ENCODE results near the gene MAD1L1.

The MAD1L1 gene

DNA sequence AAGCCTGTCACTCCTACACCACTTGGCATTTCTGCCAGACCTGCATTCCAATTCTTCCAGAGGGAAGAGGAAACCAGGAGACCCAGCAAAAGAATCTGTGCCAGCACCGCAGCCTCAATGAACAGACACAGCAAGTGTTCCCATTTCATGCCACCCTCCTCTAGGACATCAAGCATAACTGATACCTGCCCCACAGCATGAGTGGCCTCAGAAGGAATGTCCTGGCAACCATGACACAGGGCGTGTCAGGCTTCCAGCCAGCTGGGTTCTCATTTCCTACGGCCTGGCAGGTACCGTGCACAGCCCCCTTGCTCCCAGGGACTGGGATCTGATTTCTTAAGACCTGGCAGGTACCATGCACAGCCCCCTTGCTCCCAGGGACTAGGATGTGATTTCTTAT lies 7.8 kb downstream of the MAD1L1 start:
- Histone ChIP-seq H3K27ac (ENCODE audit: poor library complexity, severe bottlenecking) (peak overlapping the region; percentile 82), H3K4me1 (ENCODE audit: insufficient read depth, poor library complexity, severe bottlenecking) (peaks cover 14% of the 10 kb centered on the region), H3K36me3 (ENCODE audit: low read depth) (peaks cover 60% of the 10 kb centered on the region), H3K4me3 (ENCODE audit: severe bottlenecking) (no peak overlapping the region), H3K27me3 (ENCODE audit: insufficient read depth, poor library complexity, severe bottlenecking) (no peaks in the 10 kb centered on the region), H3K9me3 (ENCODE audit: severe bottlenecking) (no peaks in the 10 kb centered on the region)
- ATAC-seq (ENCODE audit: low read depth) = peak; percentile 73
- DNase-seq (ENCODE audit: low spot score) = peak; percentile 56
- TF ChIP-seq, protein P1, sequence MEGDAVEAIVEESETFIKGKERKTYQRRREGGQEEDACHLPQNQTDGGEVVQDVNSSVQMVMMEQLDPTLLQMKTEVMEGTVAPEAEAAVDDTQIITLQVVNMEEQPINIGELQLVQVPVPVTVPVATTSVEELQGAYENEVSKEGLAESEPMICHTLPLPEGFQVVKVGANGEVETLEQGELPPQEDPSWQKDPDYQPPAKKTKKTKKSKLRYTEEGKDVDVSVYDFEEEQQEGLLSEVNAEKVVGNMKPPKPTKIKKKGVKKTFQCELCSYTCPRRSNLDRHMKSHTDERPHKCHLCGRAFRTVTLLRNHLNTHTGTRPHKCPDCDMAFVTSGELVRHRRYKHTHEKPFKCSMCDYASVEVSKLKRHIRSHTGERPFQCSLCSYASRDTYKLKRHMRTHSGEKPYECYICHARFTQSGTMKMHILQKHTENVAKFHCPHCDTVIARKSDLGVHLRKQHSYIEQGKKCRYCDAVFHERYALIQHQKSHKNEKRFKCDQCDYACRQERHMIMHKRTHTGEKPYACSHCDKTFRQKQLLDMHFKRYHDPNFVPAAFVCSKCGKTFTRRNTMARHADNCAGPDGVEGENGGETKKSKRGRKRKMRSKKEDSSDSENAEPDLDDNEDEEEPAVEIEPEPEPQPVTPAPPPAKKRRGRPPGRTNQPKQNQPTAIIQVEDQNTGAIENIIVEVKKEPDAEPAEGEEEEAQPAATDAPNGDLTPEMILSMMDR (IDR thresholded peaks at IDR 0.05; ENCODE audit: poor library complexity, severe bottlenecking) = no peak

DNA sequence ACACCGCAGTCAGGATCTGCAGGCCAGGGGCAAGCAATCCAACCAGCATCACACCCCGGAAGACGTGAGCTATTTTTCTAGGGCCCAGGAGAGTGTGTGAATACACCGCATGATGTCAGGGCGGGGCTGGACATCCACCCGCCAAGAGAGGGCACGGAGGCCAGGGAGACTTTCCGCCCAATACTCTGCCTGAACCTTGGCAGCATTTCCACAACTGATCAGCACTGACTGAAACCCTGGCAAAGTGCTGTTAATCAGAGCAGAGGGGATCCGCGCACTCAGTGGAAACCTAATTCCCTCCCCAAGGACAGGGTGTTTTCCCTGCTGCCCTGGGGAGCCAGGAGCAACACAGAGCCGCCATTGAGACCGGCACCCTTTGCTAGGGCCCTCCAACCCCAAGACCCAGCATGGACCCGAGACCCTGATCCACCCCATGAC lies 8.2 kb downstream of the MAD1L1 start:
- DNase-seq (ENCODE audit: low spot score) = no peak
- peak overlapping the region; percentile 82 for H3K27ac ChIP-seq (ENCODE audit: poor library complexity, severe bottlenecking)
- no peaks in the 10 kb centered on the region for H3K9me3 ChIP-seq (ENCODE audit: severe bottlenecking)
- no peak overlapping the region for H3K4me3 ChIP-seq (ENCODE audit: severe bottlenecking)
- H3K27me3 ChIP-seq (ENCODE audit: insufficient read depth, poor library complexity, severe bottlenecking) = no peaks in the 10 kb centered on the region
- peaks cover 56% of the 10 kb centered on the region for H3K36me3 ChIP-seq (ENCODE audit: low read depth)
- TF ChIP-seq, protein P1 (IDR thresholded peaks at IDR 0.05; ENCODE audit: poor library complexity, severe bottlenecking) = no peak
- peaks cover 14% of the 10 kb centered on the region for H3K4me1 ChIP-seq (ENCODE audit: insufficient read depth, poor library complexity, severe bottlenecking)
- ATAC-seq (ENCODE audit: low read depth) = no peak

DNA sequence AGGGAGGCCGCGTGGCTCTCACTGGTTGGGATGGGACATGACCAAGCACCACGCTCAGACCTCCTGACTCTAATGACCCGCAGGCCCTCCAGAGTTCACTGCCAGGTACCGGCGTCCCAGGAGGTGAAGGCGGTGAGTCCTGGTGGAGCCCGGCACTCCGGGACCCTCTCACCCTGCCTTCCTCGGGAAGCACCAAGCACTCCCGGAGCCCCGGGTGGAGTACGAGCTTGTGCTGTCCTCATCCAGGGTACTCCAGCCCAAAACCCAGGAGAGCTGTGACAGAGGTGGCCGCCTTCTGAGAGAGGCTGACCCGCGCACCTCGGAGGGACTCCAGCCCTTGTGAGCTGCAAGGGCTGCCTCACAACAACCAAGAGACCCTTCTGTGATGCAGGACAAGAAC lies 9.4 kb downstream of the MAD1L1 start:
- Histone ChIP-seq H3K36me3 (ENCODE audit: low read depth) (peaks cover 52% of the 10 kb centered on the region), H3K27me3 (ENCODE audit: insufficient read depth, poor library complexity, severe bottlenecking) (no peaks in the 10 kb centered on the region), H3K27ac (ENCODE audit: poor library complexity, severe bottlenecking) (no peak overlapping the region), H3K4me3 (ENCODE audit: severe bottlenecking) (no peak overlapping the region), H3K9me3 (ENCODE audit: severe bottlenecking) (no peaks in the 10 kb centered on the region), H3K4me1 (ENCODE audit: insufficient read depth, poor library complexity, severe bottlenecking) (peaks cover 14% of the 10 kb centered on the region)
- ATAC-seq (ENCODE audit: low read depth) = no peak
- TF ChIP-seq, protein P1 (IDR thresholded peaks at IDR 0.05; ENCODE audit: poor library complexity, severe bottlenecking) = no peak
- peak; percentile 45 for DNase-seq (ENCODE audit: low spot score)

DNA sequence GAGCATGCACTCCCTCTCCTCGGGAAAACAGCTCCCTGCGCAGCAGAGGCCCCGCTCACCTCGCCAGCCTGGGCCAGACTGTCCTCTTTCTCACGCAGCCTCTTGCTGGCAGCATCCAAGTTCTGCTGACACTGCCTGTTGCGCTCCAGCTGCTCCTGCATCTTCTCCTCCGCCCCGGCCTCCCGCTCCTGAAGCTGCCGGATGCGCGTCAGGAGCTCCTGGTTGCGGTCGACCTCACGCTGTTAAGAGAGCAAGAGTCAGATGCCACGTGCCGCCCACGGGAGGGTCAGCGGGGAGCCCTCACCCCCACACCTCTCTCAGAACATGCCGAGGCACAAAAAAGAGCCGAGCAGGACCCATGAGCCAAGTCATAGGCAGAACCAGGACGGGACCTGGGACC lies 10.2 kb downstream of the MAD1L1 start:
- ATAC-seq (ENCODE audit: low read depth) (no peak), DNase-seq (ENCODE audit: low spot score) (peak; percentile 66)
- H3K9me3 ChIP-seq (ENCODE audit: severe bottlenecking) = no peaks in the 10 kb centered on the region
- H3K27me3 ChIP-seq (ENCODE audit: insufficient read depth, poor library complexity, severe bottlenecking) = no peaks in the 10 kb centered on the region
- TF ChIP-seq, protein P1 (IDR thresholded peaks at IDR 0.05; ENCODE audit: poor library complexity, severe bottlenecking) = no peak
- H3K4me3 ChIP-seq (ENCODE audit: severe bottlenecking) = no peak overlapping the region
- H3K36me3 ChIP-seq (ENCODE audit: low read depth) = peaks cover 58% of the 10 kb centered on the region
- H3K27ac ChIP-seq (ENCODE audit: poor library complexity, severe bottlenecking) = no peak overlapping the region
- peaks cover 14% of the 10 kb centered on the region for H3K4me1 ChIP-seq (ENCODE audit: insufficient read depth, poor library complexity, severe bottlenecking)

DNA sequence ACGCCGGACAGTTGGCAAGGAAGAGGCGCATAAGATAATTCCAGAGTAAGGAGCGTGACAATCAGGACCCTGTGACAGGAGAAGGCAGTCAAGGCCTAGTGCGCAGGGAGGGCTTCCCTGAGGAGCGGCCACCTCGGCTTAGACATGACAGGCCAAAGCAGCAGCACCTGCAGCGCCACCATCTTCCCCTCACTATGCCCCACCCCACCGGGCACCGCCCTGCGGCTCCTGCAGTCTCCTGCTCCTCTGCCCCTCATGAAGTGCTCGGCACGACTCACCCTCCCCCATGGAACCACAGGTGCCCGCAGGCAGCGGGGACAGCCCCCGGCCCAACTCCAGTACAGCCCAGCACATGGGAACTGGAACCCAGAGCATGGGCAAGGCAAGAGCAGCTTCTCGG lies 11.8 kb downstream of the MAD1L1 start:
- no peaks in the 10 kb centered on the region for H3K9me3 ChIP-seq (ENCODE audit: severe bottlenecking)
- DNase-seq (ENCODE audit: low spot score) = peak; percentile 61
- peaks cover 14% of the 10 kb centered on the region for H3K4me1 ChIP-seq (ENCODE audit: insufficient read depth, poor library complexity, severe bottlenecking)
- no peak overlapping the region for H3K27ac ChIP-seq (ENCODE audit: poor library complexity, severe bottlenecking)
- ATAC-seq (ENCODE audit: low read depth) = no peak
- TF ChIP-seq, protein P1 (IDR thresholded peaks at IDR 0.05; ENCODE audit: poor library complexity, severe bottlenecking) = no peak
- H3K36me3 ChIP-seq (ENCODE audit: low read depth) = peaks cover 58% of the 10 kb centered on the region
- H3K4me3 ChIP-seq (ENCODE audit: severe bottlenecking) = no peak overlapping the region
- H3K27me3 ChIP-seq (ENCODE audit: insufficient read depth, poor library complexity, severe bottlenecking) = no peaks in the 10 kb centered on the region

Measured in RWPE2 (cell line).